ENCODE results near the gene NPL.

The NPL gene

DNA sequence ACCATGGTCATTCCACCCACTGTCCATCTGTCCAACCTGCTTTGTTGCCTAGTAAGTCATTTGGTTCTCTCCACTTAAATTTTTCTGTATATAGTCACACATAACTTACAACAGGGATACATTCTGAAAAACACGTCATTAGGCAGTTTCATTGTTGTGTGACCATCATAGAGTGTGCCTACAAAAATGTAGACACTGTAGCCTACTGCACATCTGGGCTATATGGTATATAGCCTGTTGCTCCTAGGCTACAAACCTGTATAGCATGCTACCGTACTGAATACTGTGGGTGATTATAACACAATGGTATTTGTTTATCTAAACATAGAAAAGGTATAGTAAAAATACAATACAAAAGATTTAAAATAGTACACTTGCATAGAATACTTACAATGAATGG is 10.0 kb upstream of the NPL start:
- Histone ChIP-seq H3K27ac (ENCODE audit: low read depth, low read length, severe bottlenecking) (no peak overlapping the region), H3K36me3 (ENCODE audit: control insufficient read depth, insufficient read depth, low read length) (no peaks in the 10 kb centered on the region), H3K4me1 (ENCODE audit: control insufficient read depth, insufficient read depth, low read length, poor library complexity, severe bottlenecking) (no peaks in the 10 kb centered on the region), H3K9me3 (ENCODE audit: control insufficient read depth, low read length) (no peaks in the 10 kb centered on the region), H3K4me3 (ENCODE audit: extremely low read depth, insufficient read depth, low read length, poor library complexity, severe bottlenecking) (no peak overlapping the region)
- WGBS, 2 experiments (ENCODE audit: insufficient coverage in 2 of 2): 75 to 83% methylated on average over 1 of the region's 2 CpGs

DNA sequence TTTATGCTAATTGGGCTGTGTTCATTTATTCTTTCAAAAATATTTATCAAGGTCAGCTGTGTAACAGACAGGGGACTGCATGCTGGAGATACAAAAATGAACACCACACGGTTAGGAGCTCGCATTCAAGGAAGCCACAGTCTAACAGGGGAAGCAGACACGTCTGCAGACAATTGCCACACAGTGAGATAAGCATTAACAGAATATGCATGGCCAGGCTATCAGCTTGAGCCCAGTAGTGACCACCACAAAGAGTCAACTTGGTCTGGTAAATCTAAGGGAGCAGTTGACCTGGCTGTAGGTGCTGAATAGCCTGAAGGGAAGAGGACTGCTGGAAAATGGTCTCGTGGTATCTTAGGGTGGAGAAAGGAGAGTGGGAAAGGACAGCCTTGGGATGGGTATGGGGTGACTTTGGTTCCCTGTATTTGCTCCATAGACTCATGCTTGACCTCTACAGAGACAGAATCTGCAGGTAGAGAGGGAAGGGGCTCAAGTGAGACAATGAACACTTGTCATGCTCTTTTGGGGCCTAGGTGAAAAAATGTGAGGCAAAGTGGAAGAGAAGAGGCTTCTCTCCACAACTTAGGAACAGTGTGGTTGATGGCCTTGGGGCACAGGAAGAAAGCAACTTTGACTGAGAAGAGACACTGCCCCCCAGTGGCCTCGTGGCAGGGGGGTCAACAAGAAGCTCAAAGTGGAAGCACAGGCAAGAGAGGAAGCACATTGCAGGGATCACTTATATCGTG is 7.6 kb upstream of the NPL start:
- 44 to 63% methylated on average over 5 of the region's 6 CpGs for WGBS, 2 experiments (ENCODE audit: insufficient coverage in 2 of 2)
- no peaks in the 10 kb centered on the region for H3K36me3 ChIP-seq (ENCODE audit: control insufficient read depth, insufficient read depth, low read length)
- H3K4me1 ChIP-seq (ENCODE audit: control insufficient read depth, insufficient read depth, low read length, poor library complexity, severe bottlenecking): no peaks in the 10 kb centered on the region
- no peak overlapping the region for H3K27ac ChIP-seq (ENCODE audit: low read depth, low read length, severe bottlenecking)
- H3K4me3 ChIP-seq (ENCODE audit: extremely low read depth, insufficient read depth, low read length, poor library complexity, severe bottlenecking): no peak overlapping the region
- no peaks in the 10 kb centered on the region for H3K9me3 ChIP-seq (ENCODE audit: control insufficient read depth, low read length)

DNA sequence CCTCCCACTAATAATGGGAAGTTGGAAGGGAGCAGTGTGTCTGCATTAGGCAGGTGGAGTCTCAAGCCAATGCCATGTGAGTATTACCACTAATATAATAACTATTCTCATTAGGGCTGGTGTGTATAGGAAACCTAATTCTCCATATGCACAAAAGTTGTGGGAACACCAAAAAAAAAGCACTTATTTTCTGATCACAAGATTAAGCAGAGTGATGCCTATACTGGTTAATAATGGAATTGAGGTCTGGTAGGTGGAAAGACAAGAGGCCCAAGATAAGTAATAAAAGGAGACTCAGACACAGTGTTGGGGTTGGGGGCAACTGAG is 7.0 kb upstream of the NPL start:
- H3K36me3 ChIP-seq (ENCODE audit: control insufficient read depth, insufficient read depth, low read length): no peaks in the 10 kb centered on the region
- no peak overlapping the region for H3K27ac ChIP-seq (ENCODE audit: low read depth, low read length, severe bottlenecking)
- H3K4me1 ChIP-seq (ENCODE audit: control insufficient read depth, insufficient read depth, low read length, poor library complexity, severe bottlenecking): no peaks in the 10 kb centered on the region
- H3K9me3 ChIP-seq (ENCODE audit: control insufficient read depth, low read length): no peaks in the 10 kb centered on the region
- no peak overlapping the region for H3K4me3 ChIP-seq (ENCODE audit: extremely low read depth, insufficient read depth, low read length, poor library complexity, severe bottlenecking)

DNA sequence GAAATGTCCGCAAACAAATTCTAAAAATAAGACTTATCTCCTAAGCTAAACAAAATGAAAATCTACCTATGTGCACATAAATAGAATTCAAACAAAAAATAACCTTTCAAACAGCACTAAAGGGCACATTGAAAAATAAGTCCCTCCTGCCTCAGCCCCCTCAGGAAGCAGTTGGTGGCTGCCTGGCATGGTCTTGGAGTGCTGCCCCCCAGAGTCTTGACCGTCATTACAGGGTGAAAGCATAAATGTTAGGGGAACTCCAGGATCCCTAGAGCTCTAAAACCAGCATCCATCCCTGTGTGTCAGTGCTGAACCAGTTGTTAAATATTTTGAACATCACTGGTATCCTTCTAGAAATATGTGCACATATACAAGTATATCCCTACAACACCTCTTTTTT is 6.5 kb upstream of the NPL start:
- Histone ChIP-seq H3K27ac (ENCODE audit: low read depth, low read length, severe bottlenecking) (no peak overlapping the region), H3K9me3 (ENCODE audit: control insufficient read depth, low read length) (no peaks in the 10 kb centered on the region), H3K4me1 (ENCODE audit: control insufficient read depth, insufficient read depth, low read length, poor library complexity, severe bottlenecking) (no peaks in the 10 kb centered on the region), H3K36me3 (ENCODE audit: control insufficient read depth, insufficient read depth, low read length) (no peaks in the 10 kb centered on the region), H3K4me3 (ENCODE audit: extremely low read depth, insufficient read depth, low read length, poor library complexity, severe bottlenecking) (no peak overlapping the region)
- WGBS, 2 experiments (ENCODE audit: insufficient coverage in 2 of 2): 86% methylated on average over 2 of the region's 2 CpGs; no CpG with 5 or more reads in 1 of the 2 experiments

DNA sequence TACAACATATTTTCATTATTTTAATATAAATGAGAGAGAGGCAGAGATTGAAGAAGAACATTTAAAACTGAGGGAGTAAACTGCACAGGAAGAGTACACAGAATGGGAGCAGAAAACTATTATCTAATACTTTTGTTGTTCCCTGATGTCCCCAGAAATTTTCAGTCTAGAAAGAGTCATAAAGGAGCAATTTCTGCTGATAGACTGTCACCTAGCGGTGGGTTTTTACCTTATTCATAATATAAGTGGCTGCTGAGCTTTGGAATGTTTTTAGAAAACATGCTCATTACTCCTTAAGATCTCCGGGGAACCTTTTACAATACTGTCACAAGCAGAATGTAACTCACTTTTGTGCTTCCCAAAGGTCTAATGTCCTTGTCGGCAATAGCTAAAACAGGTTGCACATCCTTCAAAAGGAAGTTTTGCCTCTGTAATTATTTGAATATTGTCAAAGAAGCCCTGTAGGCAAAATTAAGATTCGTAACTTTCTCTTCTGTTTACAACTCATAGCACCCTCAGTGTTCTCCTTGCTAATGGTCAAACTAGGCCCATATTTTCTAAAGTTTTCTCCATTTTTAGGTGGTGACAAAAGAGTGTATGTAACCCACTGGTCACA is 4.9 kb upstream of the NPL start:
- Histone ChIP-seq H3K36me3 (ENCODE audit: control insufficient read depth, insufficient read depth, low read length) (no peaks in the 10 kb centered on the region), H3K4me3 (ENCODE audit: extremely low read depth, insufficient read depth, low read length, poor library complexity, severe bottlenecking) (no peak overlapping the region), H3K4me1 (ENCODE audit: control insufficient read depth, insufficient read depth, low read length, poor library complexity, severe bottlenecking) (peaks cover 4% of the 10 kb centered on the region), H3K27ac (ENCODE audit: low read depth, low read length, severe bottlenecking) (no peak overlapping the region), H3K9me3 (ENCODE audit: control insufficient read depth, low read length) (no peaks in the 10 kb centered on the region)
- WGBS, 2 experiments (ENCODE audit: insufficient coverage in 2 of 2): 60% methylated on average over 1 of the region's 4 CpGs

DNA sequence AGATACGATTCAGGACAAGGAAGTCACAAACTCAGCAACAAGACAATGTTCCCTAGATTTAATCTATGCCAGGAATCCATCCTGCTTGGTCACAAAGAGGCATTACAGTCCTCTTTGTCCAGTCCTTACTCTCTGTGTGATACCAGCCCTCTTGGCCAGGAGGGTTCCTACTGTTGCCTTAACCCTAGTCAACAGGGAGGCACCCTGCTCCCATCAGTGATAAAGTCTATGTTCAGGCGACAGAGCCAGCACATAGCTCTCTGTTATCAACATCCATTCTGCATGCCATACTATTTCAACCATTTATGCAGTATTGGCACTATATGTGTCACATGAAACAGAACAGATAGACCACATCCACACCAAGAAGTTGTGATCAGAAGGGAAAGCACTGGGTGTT is 4.4 kb upstream of the NPL start:
- Histone ChIP-seq H3K9me3 (ENCODE audit: control insufficient read depth, low read length) (no peaks in the 10 kb centered on the region), H3K4me1 (ENCODE audit: control insufficient read depth, insufficient read depth, low read length, poor library complexity, severe bottlenecking) (peaks cover 4% of the 10 kb centered on the region), H3K4me3 (ENCODE audit: extremely low read depth, insufficient read depth, low read length, poor library complexity, severe bottlenecking) (no peak overlapping the region), H3K36me3 (ENCODE audit: control insufficient read depth, insufficient read depth, low read length) (no peaks in the 10 kb centered on the region), H3K27ac (ENCODE audit: low read depth, low read length, severe bottlenecking) (no peak overlapping the region)
- 89 to 90% methylated on average over 2 of the region's 2 CpGs for WGBS, 2 experiments (ENCODE audit: insufficient coverage in 2 of 2)

DNA sequence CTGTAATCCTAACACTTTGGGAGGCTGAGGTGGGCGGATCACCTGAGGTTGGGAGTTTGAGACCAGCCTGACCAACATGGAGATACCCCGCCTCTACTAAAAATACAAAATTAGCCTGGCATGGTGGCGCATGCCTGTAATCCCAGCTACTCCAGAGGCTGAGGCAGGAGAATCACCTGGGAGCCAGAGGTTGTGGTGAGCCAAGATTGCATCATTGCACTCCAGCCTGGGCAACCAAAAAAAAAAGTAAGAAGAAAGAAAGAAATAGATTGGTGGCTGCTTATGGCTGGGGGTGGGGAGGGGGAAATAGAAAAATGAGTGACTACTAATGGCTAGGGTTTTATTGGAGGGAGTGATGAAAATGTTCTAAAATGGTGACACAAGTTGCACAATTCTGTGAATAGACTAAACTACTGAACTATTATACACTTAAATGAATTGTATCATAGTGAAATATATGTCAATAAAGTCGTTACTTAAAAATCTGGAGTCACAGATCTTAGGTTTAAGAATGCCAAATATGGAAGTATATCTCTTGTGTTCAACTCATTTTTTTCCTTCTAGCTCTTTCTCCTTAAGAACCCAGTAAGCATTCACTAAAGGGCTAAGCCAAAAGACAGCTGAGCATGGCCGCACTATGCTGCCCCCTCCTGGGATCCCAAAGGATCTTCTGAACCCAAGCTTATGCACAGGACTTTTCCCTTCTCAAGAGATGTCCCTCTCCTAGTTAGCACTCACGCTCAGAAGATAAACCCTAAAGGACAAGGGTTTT is 3.2 kb upstream of the NPL start:
- WGBS, 2 experiments (ENCODE audit: insufficient coverage in 2 of 2): 41 to 49% methylated on average over 3 to 4 of the region's 6 CpGs
- Histone ChIP-seq H3K9me3 (ENCODE audit: control insufficient read depth, low read length) (no peaks in the 10 kb centered on the region), H3K4me1 (ENCODE audit: control insufficient read depth, insufficient read depth, low read length, poor library complexity, severe bottlenecking) (peaks cover 4% of the 10 kb centered on the region), H3K27ac (ENCODE audit: low read depth, low read length, severe bottlenecking) (no peak overlapping the region), H3K4me3 (ENCODE audit: extremely low read depth, insufficient read depth, low read length, poor library complexity, severe bottlenecking) (no peak overlapping the region), H3K36me3 (ENCODE audit: control insufficient read depth, insufficient read depth, low read length) (no peaks in the 10 kb centered on the region)

DNA sequence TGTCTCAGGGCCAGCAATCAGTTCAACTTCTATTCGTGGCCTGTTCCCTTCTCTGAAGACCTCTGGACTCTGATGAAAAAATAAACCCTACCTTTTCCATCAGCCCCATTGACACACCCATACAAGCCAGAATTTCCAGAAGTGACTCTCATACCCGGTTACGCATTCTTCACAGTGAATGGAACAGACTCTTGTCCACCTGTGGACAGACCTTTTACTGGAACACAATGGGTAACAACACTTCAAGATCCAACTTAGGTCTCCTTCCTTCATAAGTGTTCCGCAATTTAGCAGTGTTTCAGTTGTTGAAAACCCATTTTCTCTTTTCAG is 2.6 kb upstream of the NPL start:
- H3K4me3 ChIP-seq (ENCODE audit: extremely low read depth, insufficient read depth, low read length, poor library complexity, severe bottlenecking): no peak overlapping the region
- 51 to 56% methylated on average over 3 of the region's 4 CpGs for WGBS, 2 experiments (ENCODE audit: insufficient coverage in 2 of 2)
- no peaks in the 10 kb centered on the region for H3K9me3 ChIP-seq (ENCODE audit: control insufficient read depth, low read length)
- no peaks in the 10 kb centered on the region for H3K36me3 ChIP-seq (ENCODE audit: control insufficient read depth, insufficient read depth, low read length)
- peaks cover 4% of the 10 kb centered on the region for H3K4me1 ChIP-seq (ENCODE audit: control insufficient read depth, insufficient read depth, low read length, poor library complexity, severe bottlenecking)
- H3K27ac ChIP-seq (ENCODE audit: low read depth, low read length, severe bottlenecking): no peak overlapping the region

DNA sequence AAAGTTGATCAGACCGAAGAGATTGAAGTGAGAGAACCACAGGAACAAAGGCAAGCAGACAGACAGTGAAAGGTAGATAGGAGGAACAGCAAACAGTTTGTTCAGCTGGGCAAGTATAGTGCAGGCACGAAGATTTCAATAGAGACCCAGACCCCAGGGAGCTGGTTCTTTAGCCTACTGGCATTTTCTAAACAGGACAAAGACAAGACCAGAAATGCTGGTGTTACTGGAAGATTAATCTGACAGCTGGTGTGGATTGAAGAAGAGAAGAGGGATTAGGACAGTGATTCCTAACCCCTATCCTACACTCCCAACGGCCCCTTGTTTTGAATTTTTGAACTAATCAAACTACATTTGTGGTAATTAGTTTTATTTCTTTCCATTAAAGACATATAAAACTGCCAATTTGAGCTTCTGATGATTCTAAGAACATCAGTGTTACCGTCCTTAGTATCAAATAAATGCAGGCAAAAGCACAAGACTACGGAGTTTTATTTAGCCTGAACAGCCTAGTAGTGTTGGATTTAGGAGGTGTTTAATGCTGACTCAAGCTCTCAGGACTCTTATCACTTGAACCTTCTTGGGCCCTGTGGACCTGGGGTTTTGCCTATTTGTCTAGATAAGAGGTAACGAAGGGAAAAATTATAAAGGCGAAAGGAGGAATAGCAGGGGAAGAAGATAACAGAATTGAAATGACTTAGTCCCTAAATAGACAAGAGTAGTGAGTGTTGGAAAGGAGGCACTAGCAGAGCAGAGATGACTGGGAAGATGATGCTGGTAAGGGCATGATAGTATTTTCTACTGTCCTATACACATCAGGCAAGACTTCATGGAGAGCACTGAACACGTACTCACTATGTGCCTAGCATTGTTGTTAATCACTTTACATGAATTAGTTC is 2.0 kb downstream of the NPL start:
- Histone ChIP-seq H3K36me3 (ENCODE audit: control insufficient read depth, insufficient read depth, low read length) (no peaks in the 10 kb centered on the region), H3K4me3 (ENCODE audit: extremely low read depth, insufficient read depth, low read length, poor library complexity, severe bottlenecking) (no peak overlapping the region), H3K4me1 (ENCODE audit: control insufficient read depth, insufficient read depth, low read length, poor library complexity, severe bottlenecking) (peaks cover 12% of the 10 kb centered on the region), H3K9me3 (ENCODE audit: control insufficient read depth, low read length) (no peaks in the 10 kb centered on the region), H3K27ac (ENCODE audit: low read depth, low read length, severe bottlenecking) (no peak overlapping the region)
- WGBS, 2 experiments (ENCODE audit: insufficient coverage in 2 of 2): 74 to 87% methylated on average over 4 to 5 of the region's 8 CpGs

DNA sequence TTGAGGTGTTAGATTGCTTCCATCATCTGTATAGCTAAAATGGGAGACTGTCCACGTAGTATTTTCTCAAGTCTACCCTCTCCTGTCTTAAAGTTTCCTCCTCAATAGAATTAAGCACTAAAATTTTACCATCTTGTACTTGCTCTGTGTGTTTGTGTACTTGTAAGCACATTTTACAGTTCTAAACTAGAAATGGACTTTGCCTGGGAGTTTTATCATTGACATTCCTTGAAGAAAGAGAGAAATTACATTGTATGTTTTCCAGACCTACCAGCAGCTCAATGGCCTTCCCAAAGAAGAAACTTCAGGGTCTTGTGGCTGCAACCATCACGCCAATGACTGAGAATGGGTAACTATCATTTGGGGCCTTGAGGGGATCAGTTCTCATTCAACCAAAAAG is 4.5 kb downstream of the NPL start:
- no peaks in the 10 kb centered on the region for H3K9me3 ChIP-seq (ENCODE audit: control insufficient read depth, low read length)
- 100% methylated on average over 1 of the region's 2 CpGs; no CpG with 5 or more reads in 1 of the 2 experiments for WGBS, 2 experiments (ENCODE audit: insufficient coverage in 2 of 2)
- H3K4me1 ChIP-seq (ENCODE audit: control insufficient read depth, insufficient read depth, low read length, poor library complexity, severe bottlenecking): peaks cover 8% of the 10 kb centered on the region
- no peaks in the 10 kb centered on the region for H3K36me3 ChIP-seq (ENCODE audit: control insufficient read depth, insufficient read depth, low read length)
- no peak overlapping the region for H3K27ac ChIP-seq (ENCODE audit: low read depth, low read length, severe bottlenecking)
- no peak overlapping the region for H3K4me3 ChIP-seq (ENCODE audit: extremely low read depth, insufficient read depth, low read length, poor library complexity, severe bottlenecking)

All from mesodermal cell (in vitro differentiated cells).